H1 (cell line): ENCODE measurements around the gene CHST11.

Source experiments
- CBX5 ChIP-seq: fragments of 300-800, 300-1000 bp; sonication (generic); IDR thresholded peaks from 2 replicates; pipeline ENCODE4 v1.7.1; 2016; ENCODE audit warnings: antibody characterized with exemption, low read length, low read depth
- EP300 ChIP-seq, 2 experiments: IDR thresholded peaks; 1 replicate in 1 of 2; 2 replicates in 1 of 2; pipeline ENCODE4 v1.6.1; 2011 to 2012; ENCODE audit warnings: low read depth in 2 of 2, low read length in 2 of 2, mild to moderate bottlenecking in 2 of 2, borderline replicate concordance in 1 of 2, inconsistent platforms in 1 of 2, moderate library complexity in 1 of 2
- POLR2A ChIP-seq, 2 experiments: IDR thresholded peaks; 1 replicate in 1 of 2; 2 replicates in 1 of 2; pipeline ENCODE4 v1.6.1; 2011; ENCODE audit warnings: low read depth in 2 of 2, low read length in 2 of 2, mild to moderate bottlenecking in 2 of 2; ENCODE audit errors: control extremely low read depth in 1 of 2
- YY1 ChIP-seq: IDR thresholded peaks from 2 replicates; pipeline ENCODE4 v1.6.1; 2011; ENCODE audit warnings: low read depth, mild to moderate bottlenecking, low read length

DNA sequence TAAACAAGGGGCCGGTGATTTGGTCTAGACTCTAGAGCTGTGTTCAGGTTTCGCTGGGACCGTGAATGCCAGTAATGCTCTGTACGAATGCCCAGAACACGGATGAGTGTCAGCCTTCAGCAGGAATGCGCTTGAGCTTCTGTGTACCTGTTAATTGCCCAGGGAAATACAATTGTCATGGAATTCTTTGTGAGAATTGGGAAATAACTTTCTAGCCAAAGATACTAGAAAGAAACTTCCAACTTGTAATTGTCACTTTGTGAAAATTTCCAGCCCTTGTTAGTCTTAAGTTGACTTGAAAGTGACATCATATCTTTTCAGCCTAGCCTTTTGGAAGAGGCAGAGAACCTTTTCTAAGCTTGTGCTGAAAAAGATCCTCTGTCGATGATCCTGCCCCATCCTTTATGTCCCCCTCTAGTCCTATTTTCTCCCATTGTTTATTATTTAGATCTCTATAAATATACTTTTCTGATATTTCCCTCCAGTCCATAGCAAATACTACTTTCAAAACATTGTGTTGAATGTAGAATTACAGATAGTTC is 2.7 kb downstream of the CHST11 start:
- TF ChIP-seq CBX5, result no peak
- TF ChIP-seq YY1, result no peak
- TF ChIP-seq POLR2A (IDR thresholded peaks at IDR 0.05; ENCODE audit: control extremely low read depth in 1 of 2, low read depth in 2 of 2, low read length in 2 of 2), result no peak
- TF ChIP-seq EP300 (IDR thresholded peaks at IDR 0.05; ENCODE audit: borderline replicate concordance in 1 of 2, low read depth in 2 of 2, low read length in 2 of 2), result no peak
